ENCODE data around the gene LPIN2.

DNA sequence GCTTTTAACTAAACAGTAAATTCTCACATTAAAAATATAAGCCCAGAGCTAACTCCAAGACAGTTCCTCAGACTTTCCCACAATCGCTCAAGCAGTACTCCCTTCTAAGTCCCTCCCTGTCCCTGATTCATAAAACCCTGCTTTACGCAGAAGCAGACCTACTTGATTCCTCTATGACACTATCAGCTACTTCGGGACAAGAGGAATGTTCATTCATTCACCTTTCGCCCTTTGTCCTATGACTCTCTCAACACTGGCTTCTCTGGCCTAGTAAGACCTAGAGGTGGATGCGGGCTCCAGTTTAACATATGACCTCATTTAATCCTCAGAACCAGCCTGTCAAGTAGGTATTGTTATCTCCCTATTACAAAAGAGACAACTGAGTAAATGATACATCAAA is 10.2 kb downstream of the LPIN2 start:
- TF ChIP-seq, protein P1, sequence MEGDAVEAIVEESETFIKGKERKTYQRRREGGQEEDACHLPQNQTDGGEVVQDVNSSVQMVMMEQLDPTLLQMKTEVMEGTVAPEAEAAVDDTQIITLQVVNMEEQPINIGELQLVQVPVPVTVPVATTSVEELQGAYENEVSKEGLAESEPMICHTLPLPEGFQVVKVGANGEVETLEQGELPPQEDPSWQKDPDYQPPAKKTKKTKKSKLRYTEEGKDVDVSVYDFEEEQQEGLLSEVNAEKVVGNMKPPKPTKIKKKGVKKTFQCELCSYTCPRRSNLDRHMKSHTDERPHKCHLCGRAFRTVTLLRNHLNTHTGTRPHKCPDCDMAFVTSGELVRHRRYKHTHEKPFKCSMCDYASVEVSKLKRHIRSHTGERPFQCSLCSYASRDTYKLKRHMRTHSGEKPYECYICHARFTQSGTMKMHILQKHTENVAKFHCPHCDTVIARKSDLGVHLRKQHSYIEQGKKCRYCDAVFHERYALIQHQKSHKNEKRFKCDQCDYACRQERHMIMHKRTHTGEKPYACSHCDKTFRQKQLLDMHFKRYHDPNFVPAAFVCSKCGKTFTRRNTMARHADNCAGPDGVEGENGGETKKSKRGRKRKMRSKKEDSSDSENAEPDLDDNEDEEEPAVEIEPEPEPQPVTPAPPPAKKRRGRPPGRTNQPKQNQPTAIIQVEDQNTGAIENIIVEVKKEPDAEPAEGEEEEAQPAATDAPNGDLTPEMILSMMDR (conservative IDR thresholded peaks at IDR 0.05; ENCODE audit: low read depth, low read length) = no peak
- TF ChIP-seq MXI1 (IDR thresholded peaks at IDR 0.05; ENCODE audit: borderline replicate concordance, low read depth, low read length) (no peak), POLR2A (IDR thresholded peaks at IDR 0.05; ENCODE audit: low read depth, low read length) (no peak), RAD21 (IDR thresholded peaks at IDR 0.05; ENCODE audit: low read length) (no peak), MAFK (IDR thresholded peaks at IDR 0.05; ENCODE audit: low read depth, low read length) (no peak), SMC3 (IDR thresholded peaks at IDR 0.05; ENCODE audit: low read depth, low read length) (no peak), CHD1 (IDR thresholded peaks at IDR 0.05; ENCODE audit: low read depth, low read length) (no peak), MAZ (IDR thresholded peaks at IDR 0.05; ENCODE audit: borderline replicate concordance, low read depth, low read length) (no peak)
- TF ChIP-seq, protein P2, sequence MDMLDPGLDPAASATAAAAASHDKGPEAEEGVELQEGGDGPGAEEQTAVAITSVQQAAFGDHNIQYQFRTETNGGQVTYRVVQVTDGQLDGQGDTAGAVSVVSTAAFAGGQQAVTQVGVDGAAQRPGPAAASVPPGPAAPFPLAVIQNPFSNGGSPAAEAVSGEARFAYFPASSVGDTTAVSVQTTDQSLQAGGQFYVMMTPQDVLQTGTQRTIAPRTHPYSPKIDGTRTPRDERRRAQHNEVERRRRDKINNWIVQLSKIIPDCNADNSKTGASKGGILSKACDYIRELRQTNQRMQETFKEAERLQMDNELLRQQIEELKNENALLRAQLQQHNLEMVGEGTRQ (IDR thresholded peaks at IDR 0.05; ENCODE audit: low read depth, low read length) = no peak

Data from IMR-90 (cell line).